ENCODE measurements around the gene KRTAP10-1.
"Not testable (repeated sequence)": the region's sequence is repeated elsewhere in the genome, so short reads cannot be mapped to it uniquely, and the experiment has no call there.

Gene KRTAP10-1

GRCh38 chr21:44552136-44552535 is 12.1 kb upstream of the KRTAP10-1 start:
- Histone ChIP-seq H3K27me3 (peaks cover 0 to 22% (median 0%) of the 10 kb centered on the region in 11 experiments; a peak in 5 of 22 replicates), H4K20me1 (no peaks in the 10 kb centered on the region), H3K4me1 (peaks cover 11 to 70% (median 60%) of the 10 kb centered on the region in 10 experiments; a peak in 18 of 20 replicates), H3K36me3 (no peaks in the 10 kb centered on the region), H3K9ac (no peak overlapping the region), H3K4me3 (no peak overlapping the region), H3K4me2 (peak overlapping the region in 2 of 11 experiments; percentile 32 to 34; a peak in 3 of 22 replicates), H3K9me3 (replicated peaks in 1 of 11) (peaks cover 2 to 9% (median 5%) of the 10 kb centered on the region in 11 experiments; a peak in 19 of 22 replicates), H3K27ac (no peak overlapping the region)
- no peak for TF ChIP-seq Cebpa-rat (IDR thresholded peaks at IDR 0.05)

GRCh38 chr21:44551340-44551961 is 11.5 kb upstream of the KRTAP10-1 start, which contains the start of gene KRTAP10-2:
Gene KRTAP10-2 (minus strand): TSS chr21:44551505. CDS start chr21:44551458, 47 bp downstream.
- H3K36me3 ChIP-seq, result no peaks in the 10 kb centered on the region; a peak in 1 of 22 replicates
- H4K20me1 ChIP-seq, result no peaks in the 10 kb centered on the region
- peaks cover 0 to 15% (median 0%) of the 10 kb centered on the region in 11 experiments; a peak in 4 of 22 replicates for H3K27me3 ChIP-seq
- H3K4me1 ChIP-seq, result peaks cover 9 to 65% (median 53%) of the 10 kb centered on the region in 10 experiments; a peak in 18 of 20 replicates
- peak within 1 kb of the TSS in 1 of 11 experiments; percentile 21; a peak in 1 of 22 replicates for H3K27ac ChIP-seq
- peaks cover 9 to 16% (median 11%) of the 10 kb centered on the region in 11 experiments for H3K9me3 ChIP-seq (replicated peaks in 1 of 11)
- no peak within 1 kb of the TSS for H3K4me3 ChIP-seq
- no peak for TF ChIP-seq Cebpa-rat (IDR thresholded peaks at IDR 0.05)
- peak within 1 kb of the TSS in 8 of 11 experiments; percentile 26 to 50 (median 38); a peak in 14 of 22 replicates for H3K4me2 ChIP-seq
- H3K9ac ChIP-seq, result 0 out of 22 replicates have a peak within 1 kb of the TSS, but pooled peaks of 1 of the 11 experiments have one; percentile 22

DNA sequence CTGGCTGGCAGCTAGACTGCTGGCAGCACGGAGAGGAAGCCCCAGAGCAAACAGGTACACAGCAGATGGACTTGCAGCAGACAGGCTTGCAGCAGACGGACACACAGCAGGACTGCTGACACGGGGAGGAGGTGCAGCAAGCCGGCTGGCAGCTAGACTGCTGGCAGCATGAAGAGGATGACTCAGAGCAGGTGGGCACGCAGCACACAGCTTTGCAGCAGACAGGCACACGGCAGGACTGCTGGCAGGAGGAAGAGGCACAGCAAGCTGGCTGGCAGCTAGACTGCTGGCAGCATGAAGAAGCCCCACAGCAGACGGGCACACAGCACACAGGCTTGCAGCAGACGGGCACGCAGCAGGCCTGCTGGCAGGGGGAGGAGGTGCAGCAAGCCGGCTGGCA is 10.8 kb upstream of the KRTAP10-1 start:
- H3K9ac ChIP-seq, result no peak overlapping the region
- no peak overlapping the region for H3K27ac ChIP-seq
- no peaks in the 10 kb centered on the region; a peak in 1 of 22 replicates for H3K36me3 ChIP-seq
- no peak for TF ChIP-seq Cebpa-rat (IDR thresholded peaks at IDR 0.05)
- H3K4me1 ChIP-seq, result peaks cover 7 to 58% (median 47%) of the 10 kb centered on the region in 10 experiments; a peak in 18 of 20 replicates
- peaks cover 0 to 9% (median 0%) of the 10 kb centered on the region in 11 experiments; a peak in 2 of 22 replicates for H3K27me3 ChIP-seq
- H3K4me3 ChIP-seq, result no peak overlapping the region
- H3K4me2 ChIP-seq, result peak overlapping the region in 8 of 11 experiments; percentile 26 to 50 (median 38); a peak in 6 of 22 replicates
- H4K20me1 ChIP-seq, result no peaks in the 10 kb centered on the region
- H3K9me3 ChIP-seq (replicated peaks in 1 of 11), result peaks cover 14 to 22% (median 18%) of the 10 kb centered on the region in 11 experiments

GRCh38 chr21:44550285-44550684 is 10.3 kb upstream of the KRTAP10-1 start:
- peaks cover 7 to 53% (median 43%) of the 10 kb centered on the region in 10 experiments; a peak in 18 of 20 replicates for H3K4me1 ChIP-seq
- H3K27ac ChIP-seq, H3K27me3 ChIP-seq: not testable (repeated sequence)

GRCh38 chr21:44549525-44550211 is 9.7 kb upstream of the KRTAP10-1 start:
- Histone ChIP-seq H3K27ac (no peak overlapping the region), H3K4me2 (peak overlapping the region in 9 of 11 experiments; percentile 9 to 50 (median 35); a peak in 17 of 22 replicates), H4K20me1 (no peaks in the 10 kb centered on the region), H3K9me3 (replicated peaks in 1 of 11) (peaks cover 14 to 25% (median 19%) of the 10 kb centered on the region in 11 experiments), H3K4me1 (peaks cover 7 to 47% (median 38%) of the 10 kb centered on the region in 10 experiments; a peak in 18 of 20 replicates), H3K9ac (no peak overlapping the region), H3K36me3 (no peaks in the 10 kb centered on the region; a peak in 1 of 22 replicates), H3K4me3 (no peak overlapping the region), H3K27me3 (peaks cover 0 to 2% (median 0%) of the 10 kb centered on the region in 11 experiments; a peak in 1 of 22 replicates)
- TF ChIP-seq Cebpa-rat (IDR thresholded peaks at IDR 0.05), result no peak

More at GRCh38 chr21:44550285-44550684, 10.3 kb upstream of the KRTAP10-1 start:
- H4K20me1 ChIP-seq, H3K9ac ChIP-seq, H3K36me3 ChIP-seq, H3K4me3 ChIP-seq: not testable (repeated sequence)
- Histone ChIP-seq H3K4me2 (peak overlapping the region in 9 of 11 experiments; percentile 9 to 50 (median 38); a peak in 14 of 22 replicates), H3K9me3 (replicated peaks in 1 of 11) (peaks cover 14 to 25% (median 19%) of the 10 kb centered on the region in 11 experiments)

- H3K27ac ChIP-seq, result no peak overlapping the region
- TF ChIP-seq Cebpa-rat (IDR thresholded peaks at IDR 0.05), result no peak
- H4K20me1 ChIP-seq, result no peaks in the 10 kb centered on the region
- H3K36me3 ChIP-seq, result no peaks in the 10 kb centered on the region; a peak in 1 of 22 replicates
- peak overlapping the region in 4 of 11 experiments; percentile 14 to 46 (median 32); a peak in 3 of 22 replicates for H3K4me2 ChIP-seq
- no peak overlapping the region for H3K9ac ChIP-seq
- H3K4me1 ChIP-seq, result peaks cover 7 to 44% (median 34%) of the 10 kb centered on the region in 10 experiments; a peak in 18 of 20 replicates
- peaks cover 14 to 22% (median 19%) of the 10 kb centered on the region in 11 experiments for H3K9me3 ChIP-seq (replicated peaks in 1 of 11)
- no peaks in the 10 kb centered on the region for H3K27me3 ChIP-seq
- H3K4me3 ChIP-seq, result no peak overlapping the region
Measured at GRCh38 chr21:44548922-44549321, 8.9 kb upstream of the KRTAP10-1 start.

GRCh38 chr21:44548381-44548780 is 8.4 kb upstream of the KRTAP10-1 start:
- Histone ChIP-seq H3K27ac (no peak overlapping the region), H4K20me1 (no peaks in the 10 kb centered on the region), H3K4me2 (0 out of 22 replicates have a peak overlapping the region, but pooled peaks of 3 of the 11 experiments have one; percentile 30 to 73 (median 46)), H3K36me3 (no peaks in the 10 kb centered on the region; a peak in 1 of 22 replicates), H3K9me3 (replicated peaks in 1 of 11) (peaks cover 14 to 22% (median 19%) of the 10 kb centered on the region in 11 experiments), H3K4me3 (no peak overlapping the region), H3K9ac (no peak overlapping the region), H3K4me1 (peaks cover 9 to 44% (median 34%) of the 10 kb centered on the region in 10 experiments; a peak in 18 of 20 replicates), H3K27me3 (no peaks in the 10 kb centered on the region)
- TF ChIP-seq Cebpa-rat (IDR thresholded peaks at IDR 0.05), result no peak

GRCh38 chr21:44547656-44548331 is 7.8 kb upstream of the KRTAP10-1 start:
- H3K36me3 ChIP-seq, result no peaks in the 10 kb centered on the region; a peak in 1 of 22 replicates
- H3K4me2 ChIP-seq, result peak overlapping the region; percentile 0 to 73 (median 59); a peak in 19 of 22 replicates
- no peak overlapping the region for H3K4me3 ChIP-seq
- no peaks in the 10 kb centered on the region for H4K20me1 ChIP-seq
- no peak overlapping the region for H3K27ac ChIP-seq
- H3K27me3 ChIP-seq, result no peaks in the 10 kb centered on the region
- H3K4me1 ChIP-seq, result peaks cover 10 to 44% (median 34%) of the 10 kb centered on the region in 10 experiments; a peak in 18 of 20 replicates
- H3K9ac ChIP-seq, result no peak overlapping the region
- H3K9me3 ChIP-seq (replicated peaks in 1 of 11), result peaks cover 14 to 22% (median 19%) of the 10 kb centered on the region in 11 experiments
- TF ChIP-seq Cebpa-rat (IDR thresholded peaks at IDR 0.05), result no peak

Data from BLaER1 treated with 17β-estradiol and CSF1 and Interleukin-3, amounts not matched to agents 10 nM and 100 nM (cell line).